GM19468 (cell line): ENCODE data around the gene PHC1.
"Not testable (repeated sequence)": the region's sequence is repeated elsewhere in the genome, so short reads cannot be mapped to it uniquely, and the experiment has no call there.

Experiments used
- ATAC-seq: cut with Tn5 transposase; IDR thresholded peaks from one replicate; pipeline ENCODE4 v1.9.1; 2021; ENCODE audit warnings: mild to moderate bottlenecking, moderate library complexity, moderate number of reproducible peaks; ENCODE audit not compliant: unreplicated experiment; ENCODE audit errors: extremely low read depth

The PHC1 gene

DNA sequence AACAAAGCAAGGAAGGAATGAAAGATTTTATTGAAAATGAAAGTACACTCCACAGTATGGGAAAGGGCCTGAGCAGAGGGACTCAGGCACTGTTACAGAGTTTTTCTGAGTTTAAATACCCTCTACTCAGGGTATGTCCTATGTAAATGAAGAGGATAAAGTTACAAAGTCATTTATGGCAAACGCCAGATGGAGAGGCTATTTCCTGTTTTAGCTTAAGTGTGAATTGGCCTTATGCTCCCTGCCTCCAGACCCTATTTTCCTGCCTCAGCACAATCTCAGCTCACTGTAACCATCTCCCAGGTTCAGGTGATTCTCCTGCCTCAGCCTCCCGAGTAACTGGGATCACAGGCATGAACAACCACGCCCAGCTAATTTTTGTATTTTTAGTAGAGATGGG lies 6.8 kb upstream of the PHC1 start:
- ATAC-seq, result no peak

DNA sequence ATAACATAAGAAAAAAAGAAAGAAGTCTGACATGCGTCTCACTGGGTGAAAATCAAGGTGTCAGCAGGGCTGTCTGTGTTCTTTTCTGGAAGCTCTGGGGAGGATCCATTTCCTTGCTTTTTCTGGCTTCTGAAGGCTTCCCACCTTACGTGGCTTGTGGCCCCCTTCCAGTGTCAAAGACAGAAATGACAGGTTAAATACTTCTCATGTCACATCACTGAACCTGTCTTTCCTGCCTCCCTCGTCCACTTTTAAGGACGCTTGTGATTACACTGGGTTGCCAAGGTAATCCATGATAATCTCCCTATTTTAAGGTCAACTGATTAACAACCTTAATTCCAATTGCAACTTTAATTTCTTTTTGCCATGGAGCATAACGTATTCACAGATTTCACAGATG lies 4.6 kb upstream of the PHC1 start:
- no peak for ATAC-seq

DNA sequence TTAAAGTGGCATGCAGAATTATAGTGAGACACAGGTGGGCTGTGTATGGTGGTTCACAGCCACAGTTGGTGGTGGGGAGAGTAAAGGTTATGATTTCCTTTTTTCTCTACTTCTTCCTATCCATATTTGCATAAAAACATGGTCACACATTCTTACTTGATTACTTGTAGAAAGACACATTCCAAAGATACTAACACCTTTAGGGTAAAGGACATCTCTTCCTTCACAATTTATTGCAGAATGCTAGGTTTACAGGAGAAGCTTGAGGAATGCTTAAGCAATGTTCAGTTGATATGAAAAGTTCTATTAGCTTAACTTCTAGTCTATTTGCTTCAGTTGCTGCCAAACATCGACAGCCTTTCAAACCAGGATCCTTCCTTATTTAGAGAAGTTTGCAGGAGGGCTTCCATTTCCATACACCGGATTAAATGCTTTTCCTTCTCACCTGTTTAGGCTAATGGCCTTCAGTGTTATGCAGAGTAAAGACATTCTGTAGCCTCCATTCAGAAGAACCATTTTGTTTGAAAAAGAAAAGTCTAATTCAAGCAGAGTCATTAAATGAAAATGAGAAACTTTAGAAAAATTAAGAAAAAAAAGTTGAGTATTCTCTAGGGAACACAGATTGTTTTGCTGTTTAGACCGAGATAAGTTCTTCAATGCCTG lies 2.6 kb upstream of the PHC1 start:
- no peak for ATAC-seq

DNA sequence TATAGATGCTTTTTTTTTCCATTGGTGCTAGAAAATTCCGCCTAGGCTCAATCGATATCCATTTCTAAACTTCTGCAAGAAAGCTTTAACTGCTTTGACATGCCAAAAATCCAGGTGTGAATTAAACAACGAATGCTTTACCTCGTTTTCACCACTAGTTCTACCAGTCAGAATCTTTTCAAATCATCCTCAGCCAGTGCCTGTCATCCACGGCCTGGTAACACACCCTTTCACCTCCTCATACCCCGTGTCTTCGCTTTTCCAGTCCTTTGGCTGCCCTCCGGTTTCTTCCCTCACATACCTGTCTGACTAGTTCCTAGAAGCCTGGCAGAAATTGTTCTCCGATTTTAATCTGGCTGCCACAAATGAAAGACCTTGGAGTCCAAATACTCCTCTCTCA lies 1.4 kb upstream of the PHC1 start:
- ATAC-seq, result no peak

GRCh38 chr12:8913702-8914032 lies 642 bp upstream of the PHC1 start:
- no peak for ATAC-seq

GRCh38 chr12:8914716-8915526 lies 612 bp downstream of the PHC1 start:
- peak; percentile 29 for ATAC-seq

- ATAC-seq, result no peak
Observed at GRCh38 chr12:8916154-8916553, 1.8 kb downstream of the PHC1 start.

GRCh38 chr12:8917031-8917430 lies 2.7 kb downstream of the PHC1 start:
- ATAC-seq, result no peak

DNA sequence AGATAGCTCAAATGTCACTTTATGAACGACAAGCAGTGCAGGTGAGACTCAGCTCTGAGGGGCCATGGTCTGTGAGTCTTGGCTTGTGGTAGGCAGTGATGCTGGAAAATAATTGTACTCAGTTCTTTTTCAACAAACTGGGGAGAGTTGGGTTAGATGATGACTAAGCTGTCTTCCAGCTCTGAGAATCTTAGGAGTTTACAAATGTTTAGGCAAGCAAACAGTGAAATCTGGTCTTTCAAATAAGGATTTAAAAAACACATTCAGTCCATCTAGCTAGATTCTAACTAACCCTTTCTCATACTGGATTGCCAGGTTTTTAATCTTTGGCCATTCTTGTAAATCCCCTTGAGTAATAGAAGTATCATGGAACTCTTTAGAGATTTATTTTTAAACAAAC lies 3.4 kb downstream of the PHC1 start:
- no peak for ATAC-seq

GRCh38 chr12:8919643-8920042 lies 5.3 kb downstream of the PHC1 start:
- not testable (repeated sequence) for ATAC-seq

- no peak for ATAC-seq
Observed at GRCh38 chr12:8922544-8922943, 8.2 kb downstream of the PHC1 start.

GRCh38 chr12:8930655-8931323 lies 16.5 kb downstream of the PHC1 start:
- ATAC-seq, result not testable (repeated sequence)

DNA sequence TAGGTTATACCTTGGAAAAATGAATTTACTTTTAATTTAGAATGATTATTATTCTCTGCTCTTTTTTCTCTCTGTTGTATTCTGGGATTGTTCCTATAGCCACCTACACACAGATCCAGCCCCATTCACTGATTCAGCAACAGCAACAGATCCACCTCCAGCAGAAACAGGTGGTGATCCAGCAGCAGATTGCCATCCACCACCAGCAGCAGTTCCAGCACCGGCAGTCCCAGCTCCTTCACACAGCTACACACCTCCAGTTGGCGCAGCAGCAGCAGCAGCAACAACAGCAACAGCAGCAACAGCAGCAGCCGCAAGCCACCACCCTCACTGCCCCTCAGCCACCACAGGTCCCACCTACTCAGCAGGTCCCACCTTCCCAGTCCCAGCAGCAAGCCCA lies 18.2 kb downstream of the PHC1 start:
- not testable (repeated sequence) for ATAC-seq

DNA sequence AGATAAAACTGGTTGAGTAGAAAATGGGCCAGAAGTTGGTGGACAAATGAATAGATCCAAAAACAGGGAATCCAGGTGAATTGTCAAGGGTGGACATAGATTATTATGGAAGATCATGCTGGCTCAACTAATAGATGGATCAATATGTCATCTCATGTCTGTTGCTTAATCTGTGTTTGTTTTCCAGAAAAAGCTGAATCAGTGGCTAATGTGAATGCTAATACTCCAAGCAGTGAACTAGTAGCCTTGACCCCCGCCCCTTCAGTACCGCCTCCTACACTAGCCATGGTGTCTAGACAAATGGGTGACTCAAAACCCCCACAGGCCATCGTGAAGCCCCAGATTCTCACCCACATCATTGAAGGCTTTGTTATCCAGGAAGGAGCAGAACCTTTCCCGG lies 19.8 kb downstream of the PHC1 start:
- ATAC-seq, result not testable (repeated sequence)

- ATAC-seq, result no peak
Observed at GRCh38 chr12:8936735-8937134, 22.4 kb downstream of the PHC1 start.

DNA sequence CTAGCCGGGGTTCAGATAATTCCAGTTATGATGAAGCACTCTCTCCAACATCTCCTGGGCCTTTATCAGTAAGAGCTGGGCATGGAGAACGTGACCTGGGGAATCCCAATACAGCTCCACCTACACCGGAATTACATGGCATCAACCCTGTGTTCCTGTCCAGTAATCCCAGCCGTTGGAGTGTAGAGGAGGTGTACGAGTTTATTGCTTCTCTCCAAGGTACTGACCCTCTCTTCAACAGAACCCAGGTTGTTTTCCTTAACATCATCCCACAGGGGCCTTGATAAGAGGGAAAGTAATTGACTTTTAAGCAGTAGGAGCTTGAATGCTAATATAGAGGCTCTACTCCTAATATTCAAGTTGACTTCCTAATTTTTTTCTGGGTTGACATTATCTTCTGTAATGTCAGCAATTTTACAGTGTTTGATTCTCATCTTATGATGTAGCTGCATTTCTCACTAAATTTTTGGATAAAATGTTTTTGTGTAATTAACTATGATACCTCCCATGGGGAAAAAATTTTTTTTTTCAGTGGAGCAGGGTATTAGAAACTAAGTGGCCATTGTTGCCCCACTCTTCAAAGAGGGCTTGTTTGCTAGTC lies 23.6 kb downstream of the PHC1 start:
- ATAC-seq, result not testable (repeated sequence)

DNA sequence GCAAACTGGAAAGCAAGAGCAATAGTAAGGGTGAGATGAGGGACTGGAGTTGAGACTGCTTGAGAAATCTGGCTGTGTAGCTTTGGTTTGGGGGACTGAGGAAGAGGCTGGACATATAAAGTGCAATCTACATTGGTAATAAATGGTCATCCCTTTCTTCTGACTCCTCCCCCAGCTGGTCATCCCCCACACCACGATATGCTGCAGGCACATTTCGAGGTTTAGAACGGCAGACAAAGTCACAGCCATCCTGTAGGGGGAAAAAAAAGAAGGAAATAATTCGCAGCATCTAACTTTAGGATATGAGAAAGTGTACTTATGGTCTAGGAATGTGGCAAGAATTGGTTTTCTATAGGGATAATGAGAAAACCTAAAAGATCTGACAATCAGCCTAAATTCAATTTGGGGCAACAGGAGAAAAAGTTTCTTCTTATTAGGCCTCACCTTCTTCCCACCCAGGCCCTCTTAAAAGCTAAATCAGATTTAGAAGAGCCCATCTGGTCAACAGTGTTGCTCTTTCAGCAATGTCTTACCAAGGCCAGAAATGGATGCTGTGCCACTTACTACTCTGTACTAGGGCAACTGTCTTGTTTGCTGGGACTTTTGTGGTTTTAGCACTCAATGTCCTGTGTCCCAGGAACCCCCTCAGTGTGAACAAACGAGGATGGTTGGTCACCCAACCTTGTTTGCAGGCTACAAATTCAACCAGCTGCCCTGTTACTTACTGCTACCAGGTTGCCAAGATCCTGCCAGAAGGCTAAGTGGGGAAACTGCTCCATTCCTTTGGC lies 27.6 kb downstream of the PHC1 start:
- no peak for ATAC-seq

DNA sequence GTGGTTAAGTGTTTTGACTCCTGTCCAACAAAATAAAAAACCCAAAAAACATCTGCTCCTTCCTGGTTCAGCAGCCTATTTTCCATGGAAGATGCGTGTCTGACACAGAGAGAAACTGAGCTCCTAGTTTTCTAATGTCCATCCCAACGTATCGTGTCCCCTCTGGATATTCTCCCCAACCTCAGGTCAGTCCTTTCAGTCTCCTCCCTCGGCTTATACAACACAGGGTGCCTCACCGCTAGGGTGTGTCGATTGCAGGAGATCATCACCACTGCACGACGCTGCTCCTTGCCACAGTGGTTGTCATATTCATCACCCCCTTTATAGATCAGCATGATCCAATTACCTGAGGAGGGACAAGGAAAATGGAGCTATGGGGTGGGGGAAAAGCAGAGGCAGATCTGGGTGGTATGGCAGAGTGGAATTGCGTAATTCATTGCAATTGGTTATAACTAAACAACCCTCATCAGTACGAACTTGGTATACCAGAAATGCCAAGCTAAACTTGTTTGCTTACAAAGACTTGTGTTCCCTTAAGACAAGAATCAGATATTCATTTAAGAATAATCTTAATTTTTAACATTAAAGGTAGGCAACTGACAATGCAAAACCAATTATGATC lies 29.4 kb downstream of the PHC1 start:
- ATAC-seq, result no peak

DNA sequence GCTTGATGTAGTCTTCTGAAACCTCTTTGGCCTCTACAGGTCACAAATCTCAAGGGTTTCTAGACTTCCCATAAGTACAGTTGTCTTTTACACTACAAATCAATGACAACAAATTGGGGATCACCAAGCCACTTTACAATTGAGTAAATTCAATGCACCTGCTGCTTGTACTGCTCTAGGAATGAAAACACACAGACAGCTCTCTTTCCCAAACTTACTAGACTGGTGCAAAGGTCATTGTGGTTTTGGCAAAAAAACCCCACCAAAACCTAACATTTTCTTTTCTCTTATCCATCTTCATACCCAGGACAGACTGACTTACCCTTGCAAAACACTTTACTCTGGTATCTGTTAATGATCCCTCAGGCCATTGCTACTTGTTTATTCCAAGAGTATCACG lies 32.4 kb downstream of the PHC1 start:
- no peak for ATAC-seq

- ATAC-seq, result no peak
Observed at GRCh38 chr12:8947737-8948136, 33.4 kb downstream of the PHC1 start.
